HG03097 (cell line): ENCODE data around the gene CTDSP2.
"Not testable (repeated sequence)": the region's sequence is repeated elsewhere in the genome, so short reads cannot be mapped to it uniquely, and the experiment has no call there.

Experiments
- ATAC-seq: cut with Tn5 transposase; IDR thresholded peaks from one replicate; pipeline ENCODE4 v1.9.1; 2021; ENCODE audit not compliant: unreplicated experiment, low FRiP score

The CTDSP2 gene

DNA sequence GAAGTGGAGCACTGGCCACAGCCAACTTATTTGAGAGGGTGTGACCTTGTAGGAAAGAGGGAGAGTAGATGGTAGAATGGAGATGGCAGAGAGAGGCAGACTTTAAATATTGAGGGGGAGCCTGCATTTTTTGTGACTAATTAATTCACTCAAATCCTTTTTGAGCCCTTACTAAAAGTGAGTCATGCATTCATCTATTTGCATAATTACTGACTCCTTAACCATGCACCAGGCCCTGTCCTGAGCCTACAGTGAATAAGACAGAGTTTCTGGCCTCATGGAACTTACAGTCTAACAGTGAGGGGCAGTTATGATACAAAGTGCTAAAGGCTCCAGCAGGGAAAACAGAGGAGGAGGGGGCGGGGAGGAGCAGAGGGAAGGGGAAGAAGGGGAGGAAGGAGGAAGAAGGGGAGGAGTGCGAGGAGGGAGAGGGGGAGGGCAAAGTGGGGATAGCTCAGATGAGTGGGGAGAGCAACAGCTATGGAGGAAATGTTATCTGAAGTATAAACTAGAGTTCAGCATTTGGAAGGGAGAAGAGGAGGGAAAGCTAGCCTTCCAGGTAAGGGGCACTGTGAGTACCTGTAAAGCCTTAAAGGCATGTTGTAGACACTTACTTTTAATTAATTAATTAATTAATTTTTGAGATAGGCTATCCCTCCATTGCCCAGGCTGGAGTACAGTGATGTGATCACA lies 7.5 kb upstream of the CTDSP2 start:
- ATAC-seq, result no peak

GRCh38 chr12:57852620-57853500 lies 6.3 kb upstream of the CTDSP2 start:
- ATAC-seq, result no peak

DNA sequence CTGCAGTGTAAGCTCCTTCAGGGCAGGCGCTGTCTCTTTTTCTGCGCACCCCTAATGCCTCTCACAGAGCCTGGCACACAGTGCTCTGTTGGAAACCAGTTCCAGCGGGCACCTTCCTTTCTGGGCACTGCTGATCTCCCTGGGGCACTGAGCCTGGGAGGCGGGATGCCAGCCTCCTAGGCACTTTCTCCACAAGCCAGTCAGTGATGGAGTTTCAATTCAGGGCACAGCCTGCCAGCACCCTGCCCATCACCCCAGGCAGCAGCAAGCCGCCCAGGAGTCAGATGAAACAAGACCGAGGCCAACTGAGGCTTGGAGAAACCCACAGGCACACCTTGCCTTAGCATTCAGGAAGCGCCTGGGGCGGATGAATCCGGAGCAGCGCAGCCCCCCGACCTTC lies 5.7 kb upstream of the CTDSP2 start:
- no peak for ATAC-seq

DNA sequence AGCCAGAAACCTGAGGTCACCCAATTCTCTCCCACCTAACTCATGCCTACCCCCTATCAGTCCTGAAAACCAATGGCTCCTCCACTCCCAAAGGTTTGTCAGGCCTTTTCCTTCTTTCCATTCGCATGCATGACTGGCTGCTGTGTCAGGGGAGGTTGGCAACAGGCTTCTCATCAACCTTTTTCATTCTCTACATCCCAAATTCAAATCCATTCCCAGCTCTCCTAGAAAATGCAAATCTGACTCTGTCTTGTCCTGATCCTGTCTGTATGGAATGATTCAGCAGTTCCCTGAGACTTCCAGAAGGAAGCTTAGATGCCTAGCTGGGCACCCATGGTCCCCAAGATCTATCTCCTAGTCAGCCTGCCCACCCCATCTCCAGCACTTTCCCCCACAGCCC lies 5.0 kb upstream of the CTDSP2 start:
- ATAC-seq, result no peak

DNA sequence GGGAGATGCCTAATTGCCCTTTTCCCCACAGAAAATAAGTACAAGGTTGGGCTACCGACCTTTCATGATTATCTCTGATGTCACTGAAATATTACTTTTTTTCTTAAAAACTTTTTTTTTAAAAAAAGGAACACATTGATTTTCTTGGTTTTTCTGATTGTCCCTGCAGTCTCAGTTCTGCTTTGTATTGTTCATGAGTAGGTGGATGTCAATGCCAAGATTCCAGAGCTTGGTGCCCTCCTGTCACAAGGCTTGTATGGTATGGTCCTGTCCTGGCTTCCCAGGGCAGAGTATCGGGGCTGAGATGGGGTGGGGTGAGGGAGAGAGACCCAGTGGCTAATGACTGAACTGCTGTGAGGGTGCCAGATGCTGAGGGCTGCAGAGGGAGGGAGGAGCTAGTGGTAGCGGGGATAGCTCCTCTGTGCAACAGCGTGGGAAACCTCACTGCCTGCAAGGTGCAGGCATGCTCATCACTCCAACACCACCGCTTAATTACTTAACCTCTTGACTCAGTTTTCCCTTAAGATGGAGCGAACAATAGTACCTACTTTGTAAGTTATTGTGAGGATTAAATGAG lies 4.4 kb upstream of the CTDSP2 start:
- no peak for ATAC-seq

DNA sequence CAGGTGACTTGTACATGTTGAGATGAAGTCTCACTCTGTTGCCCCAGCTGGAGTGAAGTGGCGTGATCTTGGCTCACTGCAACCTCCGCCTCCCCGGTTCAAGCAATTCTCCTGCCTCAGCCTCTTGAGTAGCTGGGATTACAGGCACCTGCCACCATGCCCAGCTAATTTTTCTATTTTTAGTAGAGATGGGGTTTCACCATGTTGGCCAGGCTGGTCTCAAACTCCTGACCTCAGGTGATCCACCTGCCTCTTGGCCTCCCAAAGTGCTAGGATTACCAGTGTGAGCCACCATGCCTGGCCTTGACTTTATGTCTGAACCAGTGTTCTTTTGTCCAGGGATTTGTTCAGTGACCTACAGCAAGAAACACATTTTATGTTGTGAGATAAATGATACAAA lies 2.9 kb upstream of the CTDSP2 start:
- ATAC-seq, result not testable (repeated sequence)

DNA sequence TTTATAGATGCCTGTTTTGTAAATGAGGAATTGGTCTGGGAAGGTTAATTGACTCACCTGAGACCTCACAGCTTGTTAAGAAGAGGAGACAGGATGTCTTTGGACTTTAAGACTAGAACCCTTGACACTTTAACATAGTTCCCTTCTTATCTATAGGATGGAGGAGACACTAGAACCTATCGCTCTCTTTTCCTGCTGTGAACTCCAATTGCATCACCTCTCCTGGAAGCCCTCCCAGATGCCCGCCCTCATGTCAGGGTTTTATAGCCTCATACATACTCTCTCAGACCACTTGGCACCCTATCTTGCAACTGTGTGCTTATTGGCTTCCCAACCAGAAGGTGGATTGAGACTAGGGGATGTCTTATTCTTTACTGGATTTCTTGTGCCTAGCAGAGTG lies 2.5 kb upstream of the CTDSP2 start:
- ATAC-seq, result no peak

- no peak for ATAC-seq
Measured at GRCh38 chr12:57848208-57848607, 1.7 kb upstream of the CTDSP2 start.

- no peak for ATAC-seq
Measured at GRCh38 chr12:57846285-57846576, 298 bp downstream of the CTDSP2 start.

DNA sequence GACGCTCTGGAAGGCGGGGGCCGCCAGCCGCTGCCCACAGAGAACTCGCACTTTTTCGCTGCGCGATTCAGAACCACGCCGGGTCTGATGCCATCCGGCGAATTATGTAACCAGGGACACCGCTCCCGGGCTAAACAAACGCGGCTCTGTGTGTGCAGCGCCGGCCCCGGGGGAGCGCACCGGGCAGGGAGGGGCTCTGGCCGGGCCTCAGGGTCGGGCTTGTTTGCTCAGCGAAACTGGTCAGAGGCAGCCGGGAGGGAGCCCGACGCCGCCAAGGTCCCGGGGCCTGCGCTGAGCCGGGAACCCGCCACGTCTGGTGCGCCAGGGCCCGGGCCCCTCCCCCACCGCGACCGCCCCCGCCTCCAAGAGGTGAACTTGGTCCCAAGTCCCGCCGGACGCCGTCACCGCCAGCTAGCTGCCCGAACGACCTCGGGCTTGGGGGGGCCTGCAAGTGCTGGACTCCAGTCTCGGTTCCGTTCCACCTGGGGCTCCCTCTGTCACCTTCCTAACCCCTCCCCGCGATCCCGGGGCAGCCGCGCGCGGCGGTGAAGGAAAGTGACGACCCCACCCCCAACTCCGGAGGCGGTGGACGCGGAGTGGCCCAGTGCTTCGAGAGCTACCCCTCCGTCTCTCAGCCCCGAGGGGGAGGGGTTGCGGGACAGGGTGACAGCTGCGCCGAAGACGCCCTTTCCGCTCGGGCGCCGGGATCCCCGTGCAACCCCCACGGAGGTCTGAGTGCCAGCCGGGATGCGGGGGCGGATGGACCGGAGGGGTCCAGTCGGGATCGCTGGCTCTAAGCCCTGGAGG lies 848 bp downstream of the CTDSP2 start:
- peak; percentile 19 for ATAC-seq

- ATAC-seq, result peak; percentile 10
Measured at GRCh38 chr12:57844709-57845477, 1.6 kb downstream of the CTDSP2 start.

DNA sequence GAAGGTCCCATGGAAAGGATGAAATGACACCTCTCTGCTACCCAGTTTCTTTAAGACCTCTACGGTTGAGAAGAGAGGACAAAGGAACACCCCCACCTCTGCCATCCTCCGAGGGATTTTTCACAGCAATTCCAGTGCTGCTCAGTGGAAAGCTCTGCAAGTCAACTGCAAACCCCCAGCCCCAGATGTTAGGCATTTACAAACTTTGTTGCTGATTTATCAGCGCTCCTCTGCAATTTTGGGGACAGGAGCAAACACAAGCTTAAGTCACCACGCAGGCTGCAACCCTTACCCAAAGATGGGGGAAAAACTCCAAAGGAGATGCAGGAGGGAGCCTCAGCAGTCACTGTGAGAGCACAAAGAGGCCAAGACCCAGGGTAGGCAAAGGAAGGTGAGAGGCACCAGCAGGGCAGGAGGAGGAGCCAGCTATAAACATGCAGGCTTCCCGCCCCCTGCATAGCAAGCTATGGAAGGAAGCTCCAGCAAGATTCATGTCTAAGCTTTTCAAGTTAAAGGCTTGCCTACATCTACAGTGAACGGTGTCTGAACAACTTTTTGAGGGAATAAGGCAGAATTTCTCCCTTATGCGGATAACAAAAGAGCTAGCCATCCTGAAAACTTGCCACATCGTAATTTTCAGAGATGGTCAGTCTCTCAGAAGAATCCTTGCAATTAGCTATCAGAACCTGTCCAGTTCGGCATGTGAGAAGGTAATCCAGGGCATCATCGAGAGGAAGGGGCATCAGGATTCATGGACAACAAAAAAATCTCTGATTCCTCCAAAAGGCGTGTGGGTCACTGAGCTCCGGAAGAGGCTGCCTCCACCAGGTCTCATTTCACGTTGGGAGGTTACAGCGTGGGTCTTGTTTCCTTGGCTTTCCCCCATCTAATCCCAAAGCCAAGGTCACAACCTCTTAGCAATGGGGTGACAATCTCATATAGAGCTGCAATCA lies 3.9 kb downstream of the CTDSP2 start:
- ATAC-seq, result no peak

- ATAC-seq, result no peak
Measured at GRCh38 chr12:57841445-57841844, 5.1 kb downstream of the CTDSP2 start.

DNA sequence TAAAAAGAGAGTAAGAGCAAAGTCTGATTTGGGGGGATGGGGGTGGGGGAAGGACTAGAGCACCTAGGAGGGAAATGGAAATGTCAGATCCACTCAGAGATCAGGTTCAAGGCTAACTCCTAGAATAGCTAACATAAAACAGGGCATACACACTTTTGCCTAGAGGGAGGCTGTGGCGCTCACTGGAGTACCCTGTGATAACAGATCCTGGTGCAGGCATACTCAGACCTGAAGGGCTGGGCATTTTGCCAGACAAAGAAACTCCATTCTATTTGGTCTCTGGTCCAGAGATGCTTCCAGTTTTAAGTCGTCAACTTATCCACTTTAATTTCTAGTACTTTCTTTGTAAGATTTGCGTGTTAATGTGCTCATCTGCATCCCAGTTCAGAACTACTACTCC lies 5.8 kb downstream of the CTDSP2 start:
- no peak for ATAC-seq

DNA sequence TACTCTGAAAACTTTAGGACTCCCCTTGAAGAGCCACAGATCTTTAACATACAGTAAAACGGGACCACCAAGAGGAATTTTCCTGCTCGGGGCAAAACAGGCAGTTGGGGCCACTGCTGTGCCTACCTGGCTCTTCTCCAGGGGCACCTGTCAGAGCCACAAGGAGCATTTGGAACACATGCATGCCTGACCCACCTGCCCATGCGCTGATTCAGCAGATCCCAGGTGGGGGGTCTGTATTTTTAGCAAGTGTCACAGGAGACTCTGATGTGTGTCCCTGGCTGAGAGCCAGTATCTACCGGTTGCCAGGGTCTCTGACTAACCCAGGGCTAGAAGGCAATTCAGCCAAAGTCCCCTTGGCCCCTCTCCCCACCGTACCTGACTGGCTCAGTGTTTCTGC lies 6.5 kb downstream of the CTDSP2 start:
- ATAC-seq, result no peak

DNA sequence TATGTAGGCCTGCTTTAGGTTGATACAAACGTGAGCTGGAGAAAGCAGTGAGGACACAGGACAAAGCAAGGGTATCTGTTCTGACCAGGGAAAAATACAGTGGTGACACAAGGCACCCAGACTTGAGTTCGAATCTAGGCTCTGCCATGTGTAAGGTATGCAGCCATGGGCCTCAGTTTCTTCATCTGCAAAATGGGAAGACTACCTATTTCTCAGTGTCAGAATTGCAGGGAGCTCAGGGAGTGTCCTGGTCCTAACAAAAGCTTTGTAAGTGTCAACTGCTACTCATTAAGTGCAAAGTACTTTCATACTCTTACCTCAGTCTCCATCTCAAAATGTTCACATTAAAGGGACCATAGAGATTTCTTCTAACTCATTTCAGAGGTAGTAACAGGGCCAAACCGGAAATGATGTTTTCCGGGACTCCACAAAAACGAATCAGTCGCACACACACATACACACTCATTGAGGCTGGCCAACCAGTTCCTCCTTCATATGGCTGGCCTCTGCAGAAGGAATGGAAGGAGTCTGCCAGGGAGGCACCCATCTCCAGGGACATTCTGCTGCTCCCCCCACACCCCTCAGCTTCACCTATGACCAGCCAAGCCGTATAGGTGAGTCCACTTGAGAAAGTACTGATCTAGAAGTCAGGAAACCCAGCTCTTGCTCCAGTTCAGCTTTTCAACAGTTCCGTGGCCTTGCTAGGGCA lies 7.8 kb downstream of the CTDSP2 start:
- ATAC-seq, result no peak

DNA sequence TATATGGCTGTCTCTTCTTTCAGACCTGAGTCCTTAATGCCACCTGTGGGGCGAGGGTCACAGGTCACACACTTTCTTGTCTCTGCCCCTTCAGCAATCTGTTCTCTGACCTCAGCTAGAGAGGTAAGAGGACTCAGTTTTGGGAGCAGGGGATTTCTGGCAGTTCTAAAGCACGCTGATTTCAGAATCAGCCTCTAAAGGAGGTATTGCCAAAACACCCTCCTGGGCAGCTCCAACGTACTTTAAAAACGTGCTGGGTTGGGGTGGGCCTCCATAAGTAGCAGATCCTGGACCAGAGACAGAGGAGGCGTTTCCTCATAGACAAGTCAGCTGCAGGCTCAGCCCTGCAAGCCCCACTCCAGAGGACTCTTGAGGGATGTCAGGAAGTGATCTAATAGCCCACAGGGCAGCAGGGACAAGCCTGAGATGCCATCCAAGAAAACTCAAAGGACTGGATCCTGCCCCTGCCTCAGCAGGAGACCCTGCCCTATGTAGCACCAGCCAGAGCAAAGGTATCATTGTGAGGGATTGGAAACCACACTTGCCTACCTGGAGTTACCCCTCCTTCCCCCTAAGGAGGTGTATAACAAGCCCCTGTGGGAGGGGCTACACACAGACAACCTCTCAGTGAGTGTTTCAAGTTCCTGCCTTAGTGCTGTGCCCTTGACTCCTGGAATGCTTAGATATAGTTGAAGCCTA lies 8.5 kb downstream of the CTDSP2 start:
- ATAC-seq, result no peak
